Nephron progenitor cell (in vitro differentiated cells): Measurements from ENCODE around the gene COX6A2.
"Not testable (repeated sequence)": the region's sequence is repeated elsewhere in the genome, so short reads cannot be mapped to it uniquely, and the experiment has no call there.

ENCODE experiments used
- DNase-seq: peaks from one replicate; pipeline ENCODE4 v3.0.0; 2021
- H3K27ac Mint-ChIP-seq: 2 replicates; pipeline ENCODE4 v1.8.0; 2021; ENCODE audit warnings: mild to moderate bottlenecking, moderate library complexity, mixed read lengths
- H3K27me3 Mint-ChIP-seq: 2 replicates; pipeline ENCODE4 v1.8.0; 2021; ENCODE audit warnings: mild to moderate bottlenecking, low read depth, mixed read lengths; ENCODE audit not compliant: poor library complexity
- H3K36me3 Mint-ChIP-seq: 2 replicates; pipeline ENCODE4 v1.8.0; 2021; ENCODE audit warnings: low read depth, mixed read lengths
- H3K4me1 Mint-ChIP-seq: 2 replicates; pipeline ENCODE4 v1.8.0; 2021; ENCODE audit warnings: mixed read lengths
- H3K4me3 Mint-ChIP-seq: 2 replicates; pipeline ENCODE4 v1.8.0; 2021; ENCODE audit warnings: mild to moderate bottlenecking, moderate library complexity, mixed read lengths
- H3K9me3 Mint-ChIP-seq: 2 replicates; pipeline ENCODE4 v1.8.0; 2021; ENCODE audit warnings: mild to moderate bottlenecking, moderate library complexity, mixed read lengths
- CTCF ChIP-seq: fragments of 200-600 bp; sonication (generic); IDR thresholded peaks from 2 replicates; pipeline ENCODE4 v1.5.0; 2021; ENCODE audit warnings: antibody characterized with exemption

The COX6A2 gene

GRCh38 chr16:31439519-31439918 lies 11.4 kb upstream of the COX6A2 start:
- Mint-ChIP-seq H3K27ac (no peak overlapping the region), H3K4me1 (peaks cover 13% of the 10 kb centered on the region), H3K36me3 (no peaks in the 10 kb centered on the region), H3K4me3 (no peak overlapping the region), H3K9me3 (no peaks in the 10 kb centered on the region), H3K27me3 (peaks cover 1% of the 10 kb centered on the region)
- DNase-seq = no peak
- no peak for TF ChIP-seq CTCF

GRCh38 chr16:31439023-31439422 lies 10.9 kb upstream of the COX6A2 start:
- H3K36me3 Mint-ChIP-seq, H3K4me3 Mint-ChIP-seq, H3K27me3 Mint-ChIP-seq, H3K9me3 Mint-ChIP-seq, DNase-seq, H3K27ac Mint-ChIP-seq: not testable (repeated sequence)
- H3K4me1 Mint-ChIP-seq = peaks cover 15% of the 10 kb centered on the region

GRCh38 chr16:31438414-31438813 lies 10.3 kb upstream of the COX6A2 start:
- Mint-ChIP-seq H3K9me3 (no peaks in the 10 kb centered on the region), H3K4me3 (no peak overlapping the region), H3K27me3 (no peaks in the 10 kb centered on the region), H3K27ac (no peak overlapping the region), H3K36me3 (no peaks in the 10 kb centered on the region), H3K4me1 (peaks cover 21% of the 10 kb centered on the region)
- TF ChIP-seq CTCF = no peak
- DNase-seq = no peak

- peaks cover under 1% of the 10 kb centered on the region for H3K27me3 Mint-ChIP-seq
Measured at GRCh38 chr16:31436221-31437045, 8.3 kb upstream of the COX6A2 start.

GRCh38 chr16:31435341-31436220 lies 7.4 kb upstream of the COX6A2 start:
- Mint-ChIP-seq H3K4me3 (no peak overlapping the region), H3K4me1 (peaks cover 15% of the 10 kb centered on the region), H3K27me3 (peaks cover 6% of the 10 kb centered on the region), H3K9me3 (no peaks in the 10 kb centered on the region), H3K36me3 (no peaks in the 10 kb centered on the region), H3K27ac (no peak overlapping the region)
- TF ChIP-seq CTCF = no peak
- DNase-seq = no peak

More at GRCh38 chr16:31436221-31437045, 8.3 kb upstream of the COX6A2 start:
- no peak for DNase-seq
- Mint-ChIP-seq H3K27ac (no peak overlapping the region), H3K9me3 (no peaks in the 10 kb centered on the region), H3K36me3 (no peaks in the 10 kb centered on the region), H3K4me1 (peaks cover 15% of the 10 kb centered on the region), H3K4me3 (no peak overlapping the region)
- no peak for TF ChIP-seq CTCF

- no peak for DNase-seq
- Mint-ChIP-seq H3K27ac (no peak overlapping the region), H3K9me3 (no peaks in the 10 kb centered on the region), H3K27me3 (peaks cover 29% of the 10 kb centered on the region), H3K4me1 (peaks cover 15% of the 10 kb centered on the region), H3K36me3 (no peaks in the 10 kb centered on the region), H3K4me3 (no peak overlapping the region)
- TF ChIP-seq CTCF = no peak
Measured at GRCh38 chr16:31430380-31431052, 2.4 kb upstream of the COX6A2 start.
